ENCODE measurements around the gene DBI. TPM values are rescaled to one million over a fixed set of nuclear protein-coding genes. Genes with fewer than 3 reads are reported as not detected.
A peak's percentile ranks its signal among the peaks of the same experiment; 100 is the strongest.

DBI gene
- total RNA-seq, 1 experiment from 2014 or later: 265 TPM

DNA sequence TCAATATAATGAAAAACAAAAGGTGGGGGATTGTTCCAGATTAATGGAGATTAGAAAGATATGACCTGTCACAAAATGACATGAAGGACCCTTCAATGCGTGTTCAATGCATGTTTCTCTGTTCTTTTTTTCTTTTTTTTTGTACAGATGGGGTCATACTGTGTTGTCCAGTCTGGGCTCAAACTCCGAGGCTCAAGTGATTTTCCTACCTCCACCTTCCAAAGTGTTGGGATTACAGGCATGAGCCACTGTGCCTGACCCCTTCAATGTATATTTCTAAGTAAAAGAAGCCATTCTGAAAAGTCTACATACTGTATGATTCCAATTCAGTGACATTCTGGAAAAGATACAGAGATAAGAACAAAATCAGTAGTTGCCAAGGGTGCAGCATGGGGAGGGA is 32.9 kb upstream of the DBI start:
- ChIA-PET CTCF (no interaction called here), POLR2A (ENCODE audit: unreplicated experiment) (no interaction called here)
- Histone ChIP-seq H3K4me1 (replicated peaks; ENCODE audit: insufficient read depth) (peaks cover 10% of the 10 kb centered on the region), H3K27me3 (ENCODE audit: insufficient read depth, low read depth) (no peaks in the 10 kb centered on the region), H3K4me2 (peak overlapping the region; percentile 29; the same call in 1 of the 2 replicates), H4K20me1 (ENCODE audit: insufficient read depth) (no peaks in the 10 kb centered on the region), H3K36me3 (ENCODE audit: low read depth) (no peaks in the 10 kb centered on the region), H3K9me3 (ENCODE audit: insufficient read depth, low read depth) (no peaks in the 10 kb centered on the region), H3K4me3 (no peak overlapping the region), H3K9me2 (ENCODE audit: insufficient read depth) (no peaks in the 10 kb centered on the region), H2AFZ (0 out of 2 replicates have a peak overlapping the region, but pooled peaks have one; percentile 8), H3K27ac (peak overlapping the region; percentile 31; the same call in 1 of the 2 replicates), H3F3A (ENCODE audit: insufficient read depth, low read depth) (no peaks in the 10 kb centered on the region), H3K79me2 (ENCODE audit: low read depth) (no peaks in the 10 kb centered on the region)
- intact Hi-C loops (cut with micrococcal nuclease; ENCODE audit: unreplicated experiment): no loop called here
- BruUV-seq (replicated peaks): no TSS peak
- no peak for DNase-seq
- TF ChIP-seq EZH2 (IDR thresholded peaks at IDR 0.05; ENCODE audit: low read depth) (no peak), CTCF (conservative IDR thresholded peaks at IDR 0.05) (no peak)

DNA sequence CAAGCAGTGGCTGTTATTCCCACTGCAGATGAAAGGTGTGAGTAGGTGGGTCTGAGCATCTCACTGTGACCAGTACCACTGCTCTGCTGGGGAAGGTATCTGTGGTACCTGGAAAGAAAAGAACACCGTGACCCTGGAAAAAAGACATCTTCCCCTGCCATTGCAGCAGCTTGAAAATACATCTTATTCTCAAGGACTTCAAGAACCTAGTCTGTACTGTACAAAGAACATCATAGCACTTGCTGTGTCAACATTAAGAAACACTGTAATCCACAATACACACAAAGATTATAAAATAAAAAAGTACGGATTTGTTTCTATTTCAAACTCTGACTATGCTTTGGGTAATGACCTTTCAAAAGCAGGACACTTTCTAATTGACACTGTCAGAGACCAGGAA is 29.0 kb upstream of the DBI start:
- no peaks in the 10 kb centered on the region for H3K27me3 ChIP-seq (ENCODE audit: insufficient read depth, low read depth)
- POLR2A ChIA-PET (ENCODE audit: unreplicated experiment): no interaction called here
- intact Hi-C loops (cut with micrococcal nuclease; ENCODE audit: unreplicated experiment): no loop called here
- H3K4me1 ChIP-seq (replicated peaks; ENCODE audit: insufficient read depth): peaks cover 10% of the 10 kb centered on the region
- H3K9me2 ChIP-seq (ENCODE audit: insufficient read depth): no peaks in the 10 kb centered on the region
- H3K4me3 ChIP-seq: no peak overlapping the region
- no peaks in the 10 kb centered on the region for H3F3A ChIP-seq (ENCODE audit: insufficient read depth, low read depth)
- no peaks in the 10 kb centered on the region for H3K79me2 ChIP-seq (ENCODE audit: low read depth)
- H3K9me3 ChIP-seq (ENCODE audit: insufficient read depth, low read depth): no peaks in the 10 kb centered on the region
- no peaks in the 10 kb centered on the region for H4K20me1 ChIP-seq (ENCODE audit: insufficient read depth)
- no peak overlapping the region for H3K4me2 ChIP-seq
- no TSS peak for BruUV-seq (replicated peaks)
- CTCF ChIA-PET: no interaction called here
- TF ChIP-seq CTCF (conservative IDR thresholded peaks at IDR 0.05): no peak
- no peak for TF ChIP-seq EZH2 (IDR thresholded peaks at IDR 0.05; ENCODE audit: low read depth)
- DNase-seq: no peak
- H3K27ac ChIP-seq: no peak overlapping the region
- no peak overlapping the region for H2AFZ ChIP-seq
- no peaks in the 10 kb centered on the region for H3K36me3 ChIP-seq (ENCODE audit: low read depth)

DNA sequence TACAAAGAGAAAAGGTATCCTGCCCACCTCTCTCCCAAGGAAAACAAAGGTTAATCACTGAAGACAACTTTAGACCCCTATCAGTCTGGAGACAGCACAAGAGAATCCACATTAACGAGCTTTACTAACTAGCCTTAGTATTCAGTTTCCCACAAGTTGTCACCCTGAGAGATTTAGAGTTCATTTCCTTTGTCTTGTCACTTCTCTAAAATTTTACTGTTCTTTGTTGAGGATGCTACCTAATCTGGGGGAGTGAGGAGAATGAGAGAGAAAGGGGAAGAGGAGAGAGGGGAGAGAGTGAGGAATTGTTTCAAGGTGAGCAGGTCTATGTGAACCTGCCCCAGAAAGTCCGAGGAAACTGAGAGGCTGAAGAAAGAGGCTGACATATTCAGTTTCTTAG is 28.5 kb upstream of the DBI start:
- no peaks in the 10 kb centered on the region for H3K27me3 ChIP-seq (ENCODE audit: insufficient read depth, low read depth)
- no peaks in the 10 kb centered on the region for H4K20me1 ChIP-seq (ENCODE audit: insufficient read depth)
- intact Hi-C loops (cut with micrococcal nuclease; ENCODE audit: unreplicated experiment): no loop called here
- ChIA-PET POLR2A (ENCODE audit: unreplicated experiment) (no interaction called here), CTCF (no interaction called here)
- H2AFZ ChIP-seq: no peak overlapping the region
- H3K4me2 ChIP-seq: no peak overlapping the region
- BruUV-seq (replicated peaks): no TSS peak
- H3K4me1 ChIP-seq (replicated peaks; ENCODE audit: insufficient read depth): peaks cover 5% of the 10 kb centered on the region
- no peak for DNase-seq
- H3K27ac ChIP-seq: no peak overlapping the region
- H3F3A ChIP-seq (ENCODE audit: insufficient read depth, low read depth): no peaks in the 10 kb centered on the region
- no peaks in the 10 kb centered on the region for H3K36me3 ChIP-seq (ENCODE audit: low read depth)
- no peaks in the 10 kb centered on the region for H3K79me2 ChIP-seq (ENCODE audit: low read depth)
- H3K9me3 ChIP-seq (ENCODE audit: insufficient read depth, low read depth): no peaks in the 10 kb centered on the region
- TF ChIP-seq EZH2 (IDR thresholded peaks at IDR 0.05; ENCODE audit: low read depth) (no peak), CTCF (conservative IDR thresholded peaks at IDR 0.05) (no peak)
- no peaks in the 10 kb centered on the region for H3K9me2 ChIP-seq (ENCODE audit: insufficient read depth)
- no peak overlapping the region for H3K4me3 ChIP-seq

Measured in PC-9 (cell line).